ENCODE measurements around the gene RAB3C.

The RAB3C gene

DNA sequence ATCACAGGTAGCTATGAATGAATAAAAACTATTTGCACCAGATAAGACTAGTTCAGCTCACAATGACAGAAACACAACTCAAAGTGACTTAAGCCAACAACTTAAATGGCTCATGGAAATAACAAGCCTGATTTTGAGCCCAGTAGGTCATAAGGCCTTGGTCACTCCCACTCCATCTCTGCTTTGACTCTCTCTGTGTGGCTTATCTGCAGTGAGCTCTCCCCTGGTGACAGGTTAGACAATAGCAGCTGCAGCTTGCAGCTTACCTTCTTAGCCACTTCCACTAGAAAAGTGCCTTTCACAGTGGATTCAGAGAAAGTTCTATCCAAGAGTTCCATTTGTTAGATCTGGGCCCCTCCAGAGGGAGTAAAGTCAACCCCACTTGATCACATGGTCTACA, 315.7 kb downstream of the RAB3C start:
- TF ChIP-seq CTCF (IDR thresholded peaks at IDR 0.05; ENCODE audit: low read depth, low read length), result no peak

DNA sequence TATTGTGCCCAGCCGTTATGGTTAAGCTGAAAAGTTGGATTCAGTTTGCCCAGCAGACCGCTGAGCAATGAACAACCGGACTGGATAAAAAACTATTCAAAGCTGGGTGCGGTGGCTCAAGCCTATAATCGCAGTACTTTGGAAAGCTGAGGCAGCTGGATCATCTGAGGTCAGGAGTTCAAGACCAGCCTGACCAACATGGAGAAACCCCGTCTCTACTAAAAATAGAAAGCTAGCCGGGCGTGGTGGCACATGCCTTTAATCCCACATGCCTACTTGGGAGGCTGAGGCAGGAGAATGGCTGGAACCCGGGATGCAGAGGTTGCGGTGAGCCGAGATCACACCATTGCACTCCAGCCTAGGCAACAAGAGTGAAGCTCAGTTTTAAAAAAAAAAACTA, 318.4 kb downstream of the RAB3C start:
- TF ChIP-seq CTCF (IDR thresholded peaks at IDR 0.05; ENCODE audit: low read depth, low read length), result no peak
- no peak overlapping the region for H3K4me3 ChIP-seq (ENCODE audit: low read depth, low read length)

More for the DNA sequence above, 315.7 kb downstream of the RAB3C start:
- no peak overlapping the region for H3K4me3 ChIP-seq (ENCODE audit: low read depth, low read length)

DNA sequence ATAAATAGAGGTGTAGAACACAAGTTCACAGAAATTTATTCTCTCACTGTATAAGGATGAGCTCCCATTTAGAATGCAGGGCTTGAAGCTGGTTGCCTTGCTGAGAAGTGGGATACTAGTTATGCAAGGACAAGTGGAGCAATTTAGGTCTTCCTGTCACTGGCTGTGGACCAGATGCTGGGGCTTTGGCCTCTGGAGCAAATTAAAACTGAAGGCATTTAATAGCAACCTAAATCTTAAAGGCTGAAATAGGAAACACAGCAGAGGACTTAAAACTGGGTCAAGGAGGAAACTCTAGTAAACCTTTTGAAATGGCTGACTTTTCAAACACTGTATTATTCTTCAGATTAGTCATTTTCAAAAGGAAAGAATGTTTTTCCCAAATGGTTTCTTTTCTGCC, 319.4 kb downstream of the RAB3C start:
- no peak for TF ChIP-seq CTCF (IDR thresholded peaks at IDR 0.05; ENCODE audit: low read depth, low read length)
- no peak overlapping the region for H3K4me3 ChIP-seq (ENCODE audit: low read depth, low read length)

- no peak overlapping the region for H3K4me3 ChIP-seq (ENCODE audit: low read depth, low read length)
Observed at GRCh38 chr5:58902765-58903164, 319.9 kb downstream of the RAB3C start.

DNA sequence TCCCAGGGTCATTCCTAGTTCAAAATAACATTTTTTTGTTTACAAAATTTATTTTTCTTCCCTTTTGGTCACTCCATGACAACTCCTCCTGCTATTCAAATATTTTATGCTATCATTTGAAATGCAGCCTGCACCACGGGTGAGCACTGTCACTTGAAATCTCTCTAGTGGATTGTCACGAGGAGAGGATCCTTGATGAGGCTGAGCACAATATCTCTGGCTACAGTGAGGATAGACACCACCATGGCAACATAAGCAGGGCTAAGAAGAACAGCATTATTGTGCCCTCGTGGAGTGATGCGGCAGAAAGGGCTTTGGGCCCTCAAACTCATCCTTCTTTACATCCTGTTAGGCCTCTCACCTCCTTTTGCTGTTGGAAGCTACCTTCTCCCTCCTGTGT, 321.9 kb downstream of the RAB3C start:
- no peak overlapping the region for H3K4me3 ChIP-seq (ENCODE audit: low read depth, low read length)
- no peak for TF ChIP-seq CTCF (IDR thresholded peaks at IDR 0.05; ENCODE audit: low read depth, low read length)

More at GRCh38 chr5:58902765-58903164, 319.9 kb downstream of the RAB3C start:
- no peak for TF ChIP-seq CTCF (IDR thresholded peaks at IDR 0.05; ENCODE audit: low read depth, low read length)

GRCh38 chr5:58905944-58906343, 323.1 kb downstream of the RAB3C start:
- H3K4me3 ChIP-seq (ENCODE audit: low read depth, low read length), result no peak overlapping the region
- TF ChIP-seq CTCF (IDR thresholded peaks at IDR 0.05; ENCODE audit: low read depth, low read length), result no peak

Measured in WI38 (cell line).